HEK293T (cell line): ENCODE data around the gene TERF2IP.

Experiments
- BHLHE40 ChIP-seq: fragments of 450-650 bp; IDR thresholded peaks from 2 replicates; pipeline ENCODE4 v1.6.1; 2016; ENCODE audit warnings: mild to moderate bottlenecking, moderate library complexity, borderline replicate concordance
- CTBP1 ChIP-seq: fragments of 450-650 bp; IDR thresholded peaks from 2 replicates; pipeline ENCODE4 v1.6.1; 2016; ENCODE audit warnings: borderline replicate concordance
- FOXA1 ChIP-seq: fragments of 450-650 bp; IDR thresholded peaks from 2 replicates; pipeline ENCODE4 v1.6.1; 2016; ENCODE audit warnings: mild to moderate bottlenecking
- FOXK2 ChIP-seq: fragments of 450-650 bp; IDR thresholded peaks from 2 replicates; pipeline ENCODE4 v1.6.1; 2016; ENCODE audit warnings: mild to moderate bottlenecking
- SP1 ChIP-seq: fragments of 450-650 bp; IDR thresholded peaks from 2 replicates; pipeline ENCODE4 v1.6.1; 2017

DNA sequence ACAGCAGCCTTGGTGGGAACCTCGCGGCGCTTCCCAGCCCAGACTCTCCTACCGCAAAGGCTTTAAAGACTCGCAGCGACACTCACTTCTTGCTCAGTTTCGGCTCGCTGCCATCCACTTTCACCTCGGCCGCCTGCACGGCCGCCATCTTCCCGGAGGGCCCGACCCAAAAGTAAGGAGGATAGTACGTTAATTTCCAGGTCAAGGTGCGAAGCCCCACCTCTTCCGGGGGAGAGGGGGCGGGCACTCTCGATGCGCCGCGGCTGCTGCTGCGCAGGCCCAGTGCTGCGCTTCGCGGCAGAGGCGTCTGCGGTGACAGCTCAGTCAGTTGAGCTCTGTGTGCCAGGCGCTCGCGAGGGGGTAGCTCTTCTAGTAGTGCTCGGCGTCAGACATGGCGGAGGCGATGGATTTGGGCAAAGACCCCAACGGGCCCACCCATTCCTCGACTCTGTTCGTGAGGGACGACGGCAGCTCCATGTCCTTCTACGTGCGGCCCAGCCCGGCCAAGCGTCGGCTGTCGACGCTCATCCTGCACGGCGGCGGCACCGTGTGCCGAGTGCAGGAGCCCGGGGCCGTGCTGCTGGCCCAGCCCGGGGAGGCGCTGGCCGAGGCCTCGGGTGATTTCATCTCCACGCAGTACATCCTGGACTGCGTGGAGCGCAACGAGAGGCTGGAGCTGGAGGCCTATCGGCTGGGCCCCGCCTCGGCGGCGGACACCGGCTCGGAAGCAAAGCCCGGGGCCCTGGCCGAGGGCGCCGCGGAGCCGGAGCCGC lies at the start of gene TERF2IP, which contains the start of gene KARS1:
- TF ChIP-seq CTBP1 = no peak
- no peak for TF ChIP-seq FOXK2
- no peak for TF ChIP-seq SP1
- no peak for TF ChIP-seq FOXA1
- no peak for TF ChIP-seq BHLHE40
